Psoas muscle (tissue), 8 donors: ENCODE data around the gene LRTM2. TPM values are rescaled to one million over a fixed set of nuclear protein-coding genes. Genes with fewer than 3 reads are reported as not detected.
A peak's percentile ranks its signal among the peaks of the same experiment; 100 is the strongest.

Experiments
- ATAC-seq, 4 donors: fragments of 200-7000 bp; cut with Tn5 transposase; one replicate each; pipeline ENCODE4 v1.9.1; 2020; ENCODE audit warnings: moderate library complexity in 3 of 4, mild to moderate bottlenecking in 2 of 4
- DNase-seq, 2 donors: peaks; one replicate each; pipeline ENCODE4 v3.0.0-alpha.2; 2020
- H3K27ac ChIP-seq: fragments of 200-600 bp; one replicate; pipeline ENCODE4 v1.8.0; 2022
- H3K27me3 ChIP-seq, 3 donors: fragments of 200-600 bp in 1 of 3; one replicate each; pipeline versions ENCODE4 v1.6.1 to v1.8.0; 2013 to 2022; ENCODE audit warnings: low read length in 2 of 3, mild to moderate bottlenecking in 2 of 3, moderate library complexity in 1 of 3; ENCODE audit not compliant: insufficient read depth in 3 of 3
- H3K36me3 ChIP-seq, 2 donors: fragments of 200-600 bp in 1 of 2; one replicate each; pipeline versions ENCODE4 v1.6.1 to v1.8.0; 2013 to 2022; ENCODE audit warnings: low read depth in 1 of 2, mild to moderate bottlenecking in 1 of 2, moderate library complexity in 1 of 2; ENCODE audit not compliant: insufficient read depth in 1 of 2
- H3K4me1 ChIP-seq: fragments of 200-600 bp; one replicate; pipeline ENCODE4 v1.8.0; 2022
- H3K4me3 ChIP-seq: fragments of 200-600 bp; one replicate; pipeline ENCODE4 v1.8.0; 2022; ENCODE audit warnings: mild to moderate bottlenecking
- H3K9me3 ChIP-seq: fragments of 200-600 bp; one replicate; pipeline ENCODE4 v1.8.0; 2022
- WGBS, 3 donors: extraction: QIAGEN DNeasy Blood & Tissue Kit; methylation state at CpG; one replicate each; pipeline versions ENCODE4 v1.1.6 to v1.1.7; 2013; 5-methylcytosine and 5-hydroxymethylcytosine counted together
- intact Hi-C, 2 donors: fragments of 100-400 bp; cut with DNase I; formaldehyde crosslinking; loops; one replicate each; pipeline versions ENCODE4 v1.11.0 to v1.14.2; 2022
- polyA plus RNA-seq, 3 donors: library from polyadenylated mRNA; stranded (reverse); fragments of 200-250 nt; gene quantifications; one replicate each; pipeline ENCODE4 v1.2.3, GENCODE V29; 2013
- total RNA-seq, 4 donors: library from RNA; stranded (reverse); fragmentation: NEBNext Ultra II Directional in 2 of 4; extraction: Animal tissue kit (Norgen Biotek cat#: 25700) in 2 of 4; gene quantifications; one replicate each; pipeline versions ENCODE4 v1.2.1 to v1.2.4, GENCODE V29; 2021 to 2023
- TF ChIP-seq, protein P1 (sequence below): fragments of 200-600 bp; IDR thresholded peaks from one replicate; pipeline ENCODE4 v1.8.0; 2022; ENCODE audit warnings: antibody characterized with exemption
- donor health status: healthy with polysubstance abuse.
- donor health status: DM: no; HTN: no; CAD: no; lungs with moderate emphysema.
- donor health status: Bipolar disorder and iron deficiency.
- donor health status: healthy.
- donor health status: DM: yes; HTN: yes; CAD: no.
- donor health status: DM: no; HTN: no; CAD: no.
- donor health status: DM: no; HTN: no; CAD: no.
- donor health status: DM: yes; HTN: yes; CAD: no.

LRTM2 gene
- total and polyA plus RNA-seq, 7 donors, result not detected

- WGBS, 3 donors, result 70 to 75% (median 73%) methylated on average over 14 to 15 of the region's 15 CpGs
- Histone ChIP-seq H3K4me1 (no peaks in the 10 kb centered on the region), H3K9me3 (no peaks in the 10 kb centered on the region), H3K27me3 (peaks cover 0 to 48% (median 11%) of the 10 kb centered on the region in 3 donors), H3K36me3 (no peaks in the 10 kb centered on the region), H3K27ac (no peak overlapping the region), H3K4me3 (no peak overlapping the region)
- ATAC-seq, result no peak
- DNase-seq, result no peak
- TF ChIP-seq, protein P1, sequence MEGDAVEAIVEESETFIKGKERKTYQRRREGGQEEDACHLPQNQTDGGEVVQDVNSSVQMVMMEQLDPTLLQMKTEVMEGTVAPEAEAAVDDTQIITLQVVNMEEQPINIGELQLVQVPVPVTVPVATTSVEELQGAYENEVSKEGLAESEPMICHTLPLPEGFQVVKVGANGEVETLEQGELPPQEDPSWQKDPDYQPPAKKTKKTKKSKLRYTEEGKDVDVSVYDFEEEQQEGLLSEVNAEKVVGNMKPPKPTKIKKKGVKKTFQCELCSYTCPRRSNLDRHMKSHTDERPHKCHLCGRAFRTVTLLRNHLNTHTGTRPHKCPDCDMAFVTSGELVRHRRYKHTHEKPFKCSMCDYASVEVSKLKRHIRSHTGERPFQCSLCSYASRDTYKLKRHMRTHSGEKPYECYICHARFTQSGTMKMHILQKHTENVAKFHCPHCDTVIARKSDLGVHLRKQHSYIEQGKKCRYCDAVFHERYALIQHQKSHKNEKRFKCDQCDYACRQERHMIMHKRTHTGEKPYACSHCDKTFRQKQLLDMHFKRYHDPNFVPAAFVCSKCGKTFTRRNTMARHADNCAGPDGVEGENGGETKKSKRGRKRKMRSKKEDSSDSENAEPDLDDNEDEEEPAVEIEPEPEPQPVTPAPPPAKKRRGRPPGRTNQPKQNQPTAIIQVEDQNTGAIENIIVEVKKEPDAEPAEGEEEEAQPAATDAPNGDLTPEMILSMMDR, result no peak
- intact Hi-C loops, result no loop called here
These were observed 6.0 kb downstream of the LRTM2 start for GRCh38 chr12:1826401-1826800.

DNA sequence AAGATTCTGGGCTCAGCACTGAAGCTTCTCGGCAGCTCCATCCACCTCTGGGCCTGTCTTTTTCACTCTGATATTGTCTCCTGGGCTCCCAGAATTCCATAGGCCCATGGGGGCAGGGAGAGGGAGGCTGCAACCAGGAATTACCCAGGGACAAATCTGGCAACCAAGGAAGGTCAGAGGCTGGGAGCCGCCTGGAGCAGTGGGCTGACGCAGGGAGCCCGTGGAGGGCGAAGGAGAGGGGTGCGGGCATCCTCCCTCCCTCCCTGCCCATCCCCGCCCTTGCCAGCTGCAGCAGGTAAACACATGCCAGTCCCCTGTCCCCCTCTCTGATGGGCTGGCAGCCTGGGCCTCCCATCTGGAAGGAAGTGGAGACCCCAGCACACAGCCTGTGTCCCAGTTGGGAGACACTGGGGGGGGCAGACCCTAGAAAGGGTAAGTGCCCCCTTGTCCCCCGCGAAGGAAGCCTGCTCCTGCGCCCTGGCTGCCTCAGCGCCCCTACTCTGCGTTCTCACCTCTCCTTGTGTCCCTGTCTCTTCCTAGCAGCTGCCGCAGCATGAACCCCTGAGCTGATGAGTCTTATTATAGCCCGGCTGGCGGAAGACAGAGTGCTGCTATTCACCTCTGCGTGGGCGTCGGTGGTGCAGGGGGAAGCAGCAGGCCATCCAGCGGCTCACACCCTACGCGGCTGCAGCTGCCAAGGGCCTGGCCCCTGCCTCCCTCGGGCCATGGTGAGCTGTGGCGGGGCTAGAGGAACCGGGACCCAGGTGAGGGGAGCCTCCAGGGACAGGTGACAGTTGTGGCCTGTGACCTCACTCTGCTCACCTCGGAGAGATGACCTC is 6.7 kb downstream of the LRTM2 start:
- Histone ChIP-seq H3K4me1 (no peaks in the 10 kb centered on the region), H3K9me3 (no peaks in the 10 kb centered on the region), H3K4me3 (no peak overlapping the region), H3K36me3 (no peaks in the 10 kb centered on the region), H3K27me3 (peaks cover 0 to 41% (median 6%) of the 10 kb centered on the region in 3 donors), H3K27ac (no peak overlapping the region)
- intact Hi-C loops, result no loop called here
- ATAC-seq, result no peak
- peak in 1 of 2 donors; percentile 32 for DNase-seq
- TF ChIP-seq, protein P1, result no peak
- 59 to 69% (median 62%) methylated on average over 24 to 25 of the region's 25 CpGs for WGBS, 3 donors

- TF ChIP-seq, protein P1, result no peak
- H3K27me3 ChIP-seq, result peaks cover 0 to 31% (median 2%) of the 10 kb centered on the region in 3 donors
- H3K27ac ChIP-seq, result no peak overlapping the region
- intact Hi-C loops, result no loop called here
- no peaks in the 10 kb centered on the region for H3K9me3 ChIP-seq
- WGBS, 3 donors, result 73 to 81% (median 76%) methylated on average over 35 to 38 of the region's 38 CpGs
- ATAC-seq (no peak), DNase-seq (peak in 1 of 2 donors; percentile 40)
- H3K4me1 ChIP-seq, result no peaks in the 10 kb centered on the region
- no peak overlapping the region for H3K4me3 ChIP-seq
- H3K36me3 ChIP-seq, result no peaks in the 10 kb centered on the region
These were observed 7.8 kb downstream of the LRTM2 start for GRCh38 chr12:1827826-1828805.

GRCh38 chr12:1828856-1829255 is 8.5 kb downstream of the LRTM2 start:
- no peak overlapping the region for H3K27ac ChIP-seq
- no peaks in the 10 kb centered on the region for H3K36me3 ChIP-seq
- WGBS, 3 donors, result 55 to 68% (median 67%) methylated on average over 16 of the region's 16 CpGs
- H3K27me3 ChIP-seq, result peaks cover 0 to 28% (median 2%) of the 10 kb centered on the region in 3 donors
- TF ChIP-seq, protein P1, result no peak
- no peaks in the 10 kb centered on the region for H3K4me1 ChIP-seq
- H3K4me3 ChIP-seq, result no peak overlapping the region
- no peak for ATAC-seq
- intact Hi-C loops, result no loop called here
- H3K9me3 ChIP-seq, result no peaks in the 10 kb centered on the region
- DNase-seq, result peak in 1 of 2 donors; percentile 22
